PC-9 (cell line): ENCODE measurements around the gene EPS15.

ENCODE experiments used
- CTCF ChIP-seq: fragments of 200-600 bp; sonication (generic); conservative IDR thresholded peaks from 2 replicates; pipeline ENCODE4 v1.6.1; 2017; ENCODE audit warnings: mixed run types, antibody characterized with exemption, mild to moderate bottlenecking, moderate library complexity
- EZH2 ChIP-seq: fragments of 200-600 bp; sonication (generic); IDR thresholded peaks from 2 replicates; pipeline ENCODE4 v1.8.0; 2017; ENCODE audit warnings: antibody characterized with exemption, low read depth

- TF ChIP-seq CTCF (no peak), EZH2 (no peak)
These were observed 137.1 kb downstream of the EPS15 start for GRCh38 chr1:51381964-51382363.
